HG03045 (cell line): Measurements from ENCODE around the gene PRKCA.

Experiments
- ATAC-seq: cut with Tn5 transposase; IDR thresholded peaks from one replicate; pipeline ENCODE4 v1.9.1; 2021; ENCODE audit warnings: mild to moderate bottlenecking, moderate library complexity; ENCODE audit not compliant: unreplicated experiment

Gene PRKCA

GRCh38 chr17:66638707-66639479, 336.5 kb downstream of the PRKCA start:
- ATAC-seq: no peak

GRCh38 chr17:66643815-66644710, 341.6 kb downstream of the PRKCA start:
- ATAC-seq: no peak

- ATAC-seq: no peak
These were observed 342.8 kb downstream of the PRKCA start for GRCh38 chr17:66645259-66645658.

GRCh38 chr17:66647391-66647983, 345.1 kb downstream of the PRKCA start:
- no peak for ATAC-seq

- ATAC-seq: no peak
These were observed 347.6 kb downstream of the PRKCA start for GRCh38 chr17:66649818-66650543.

GRCh38 chr17:66650544-66650877, 348.1 kb downstream of the PRKCA start:
- ATAC-seq: no peak

- ATAC-seq: no peak
These were observed 350.6 kb downstream of the PRKCA start for GRCh38 chr17:66652840-66653507.

- ATAC-seq: no peak
These were observed 351.8 kb downstream of the PRKCA start for GRCh38 chr17:66654106-66654740.

GRCh38 chr17:66654764-66655163, 352.4 kb downstream of the PRKCA start:
- ATAC-seq: no peak

- ATAC-seq: no peak
These were observed 353.0 kb downstream of the PRKCA start for GRCh38 chr17:66655461-66655860.

GRCh38 chr17:66655861-66656260, 353.4 kb downstream of the PRKCA start:
- ATAC-seq: no peak

- ATAC-seq: no peak
These were observed 359.2 kb downstream of the PRKCA start for GRCh38 chr17:66661411-66662256.

- no peak for ATAC-seq
These were observed 360.1 kb downstream of the PRKCA start for GRCh38 chr17:66662496-66662895.

- no peak for ATAC-seq
These were observed 360.7 kb downstream of the PRKCA start for GRCh38 chr17:66663041-66663606.

GRCh38 chr17:66664336-66664735, 361.9 kb downstream of the PRKCA start:
- no peak for ATAC-seq

GRCh38 chr17:66665194-66665593, 362.8 kb downstream of the PRKCA start:
- no peak for ATAC-seq

- ATAC-seq: no peak
These were observed 364.7 kb downstream of the PRKCA start for GRCh38 chr17:66667090-66667489.

- no peak for ATAC-seq
These were observed 365.1 kb downstream of the PRKCA start for GRCh38 chr17:66667491-66668030.

- no peak for ATAC-seq
These were observed 367.8 kb downstream of the PRKCA start for GRCh38 chr17:66670206-66670605.
